ENCODE data around the gene RBMS3. TPM values are rescaled to one million over a fixed set of nuclear protein-coding genes. Genes with fewer than 3 reads are reported as not detected.

The RBMS3 gene
- total and polyA plus RNA-seq, 2 experiments from 2014 or later, result 34.9 to 37.1 TPM

GRCh38 chr3:29747991-29748390 lies 467.1 kb downstream of the RBMS3 start:
- DNase-seq (ENCODE audit: low spot score), result no peak
- Histone ChIP-seq H3K4me1 (ENCODE audit: insufficient read depth) (no peaks in the 10 kb centered on the region), H3K4me2 (no peak overlapping the region), H3K4me3 (no peak overlapping the region), H3K36me3 (replicated peaks; ENCODE audit: insufficient read depth, low read depth) (no peaks in the 10 kb centered on the region), H3K9me2 (replicated peaks; ENCODE audit: insufficient read depth) (no peaks in the 10 kb centered on the region), H3K79me2 (no peaks in the 10 kb centered on the region), H4K20me1 (ENCODE audit: insufficient read depth, poor library complexity, severe bottlenecking) (no peaks in the 10 kb centered on the region), H3K27ac (no peak overlapping the region), H3K27me3 (no peaks in the 10 kb centered on the region), H3K9me3 (ENCODE audit: low read depth) (no peaks in the 10 kb centered on the region), H2AFZ (no peak overlapping the region)
- TF ChIP-seq EZH2 (IDR thresholded peaks at IDR 0.05; ENCODE audit: borderline replicate concordance) (no peak), EZH2phosphoT487 (IDR thresholded peaks at IDR 0.05; ENCODE audit: low read depth, severe bottlenecking, unreplicated experiment) (no peak), CTCF (IDR thresholded peaks at IDR 0.05; ENCODE audit: poor library complexity) (no peak)

GRCh38 chr3:29751647-29752314 lies 470.9 kb downstream of the RBMS3 start:
- no peak for TF ChIP-seq EZH2 (IDR thresholded peaks at IDR 0.05; ENCODE audit: borderline replicate concordance)
- no peak for TF ChIP-seq EZH2phosphoT487 (IDR thresholded peaks at IDR 0.05; ENCODE audit: low read depth, severe bottlenecking, unreplicated experiment)
- TF ChIP-seq CTCF (IDR thresholded peaks at IDR 0.05; ENCODE audit: poor library complexity), result no peak
- no peak for DNase-seq (ENCODE audit: low spot score)
- Histone ChIP-seq H4K20me1 (ENCODE audit: insufficient read depth, poor library complexity, severe bottlenecking) (no peaks in the 10 kb centered on the region), H3K36me3 (replicated peaks; ENCODE audit: insufficient read depth, low read depth) (no peaks in the 10 kb centered on the region), H3K27ac (no peak overlapping the region), H3K27me3 (no peaks in the 10 kb centered on the region), H3K9me2 (replicated peaks; ENCODE audit: insufficient read depth) (no peaks in the 10 kb centered on the region), H3K4me3 (no peak overlapping the region), H3K4me2 (no peak overlapping the region), H3K4me1 (ENCODE audit: insufficient read depth) (no peaks in the 10 kb centered on the region), H3K9me3 (ENCODE audit: low read depth) (no peaks in the 10 kb centered on the region), H2AFZ (no peak overlapping the region), H3K79me2 (no peaks in the 10 kb centered on the region)
- WGBS (ENCODE audit: low lambda C conversion rate, missing lambda C conversion rate), result 76% methylated on average over 9 of the region's 9 CpGs

GRCh38 chr3:29754346-29754745 lies 473.5 kb downstream of the RBMS3 start:
- Histone ChIP-seq H3K27me3 (no peaks in the 10 kb centered on the region), H3K4me3 (no peak overlapping the region), H3K4me1 (ENCODE audit: insufficient read depth) (peaks cover 12% of the 10 kb centered on the region), H3K36me3 (replicated peaks; ENCODE audit: insufficient read depth, low read depth) (no peaks in the 10 kb centered on the region), H3K9me3 (ENCODE audit: low read depth) (no peaks in the 10 kb centered on the region), H3K27ac (no peak overlapping the region), H2AFZ (no peak overlapping the region), H4K20me1 (ENCODE audit: insufficient read depth, poor library complexity, severe bottlenecking) (no peaks in the 10 kb centered on the region), H3K4me2 (no peak overlapping the region), H3K79me2 (no peaks in the 10 kb centered on the region), H3K9me2 (replicated peaks; ENCODE audit: insufficient read depth) (no peaks in the 10 kb centered on the region)
- TF ChIP-seq EZH2phosphoT487 (IDR thresholded peaks at IDR 0.05; ENCODE audit: low read depth, severe bottlenecking, unreplicated experiment), result no peak
- TF ChIP-seq CTCF (IDR thresholded peaks at IDR 0.05; ENCODE audit: poor library complexity), result no peak
- DNase-seq (ENCODE audit: low spot score), result no peak
- WGBS (ENCODE audit: low lambda C conversion rate, missing lambda C conversion rate), result 93% methylated on average over 1 of the region's 1 CpG

Measured in hepatocyte (in vitro differentiated cells).